ENCODE data around the gene ITLN2. TPM values are rescaled to one million over a fixed set of nuclear protein-coding genes. Genes with fewer than 3 reads are reported as not detected.

ITLN2 gene
- total and polyA plus RNA-seq, 9 of the 15 experiments (the other 6 are each of a cell fraction or from before 2014, with no cell fraction given): not detected

GRCh38 chr1:160911441-160911840, 43.2 kb downstream of the ITLN2 start (continued):
- TF ChIP-seq NR2C1 (IDR thresholded peaks at IDR 0.05): no peak
- peak; percentile 27; the same call in 1 of the 2 replicates for TF ChIP-seq NR2C1 (tag; IDR thresholded peaks at IDR 0.05)

DNA sequence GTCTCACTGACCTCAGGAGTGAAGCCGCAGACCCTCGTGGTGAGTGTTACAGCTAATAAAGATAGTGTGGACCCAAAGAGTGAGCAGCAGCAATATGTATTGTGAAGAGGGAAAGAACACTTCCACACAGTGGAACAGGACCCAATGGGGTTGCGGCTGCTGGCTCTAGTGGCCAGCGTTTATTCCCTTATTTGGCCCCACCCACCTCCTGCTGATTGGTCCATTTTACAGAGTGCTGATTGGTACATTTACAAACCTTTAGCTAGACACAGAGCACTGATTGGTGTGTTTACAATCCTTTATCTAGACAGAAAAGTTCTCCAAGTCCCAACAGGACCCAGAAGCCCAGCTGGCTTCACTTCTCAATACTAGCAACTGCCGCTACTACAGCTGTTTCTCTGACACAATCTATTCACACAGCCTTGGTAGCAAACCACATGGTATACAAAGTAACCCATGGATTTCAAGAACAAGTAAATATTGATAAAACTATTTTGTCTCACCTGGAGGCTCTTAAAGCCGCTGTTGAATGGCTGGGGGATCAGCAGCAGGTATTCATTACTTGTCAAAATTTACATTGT, 44.3 kb downstream of the ITLN2 start:
- peak; percentile 13 for TF ChIP-seq RBM25 (IDR thresholded peaks at IDR 0.05; ENCODE audit: low read depth, low read length, severe bottlenecking)
- peak; percentile 79 for TF ChIP-seq NFYB (IDR thresholded peaks at IDR 0.05; ENCODE audit: extremely low read depth, insufficient read length)
- no peak for TF ChIP-seq PTBP1 (IDR thresholded peaks at IDR 0.05; ENCODE audit: low read depth, low read length)
- H3K36me3 ChIP-seq (ENCODE audit: control insufficient read depth, insufficient read depth, low read length): no peaks in the 10 kb centered on the region
- H3K27ac ChIP-seq (ENCODE audit: extremely low read depth, low read depth, low read length): no peak overlapping the region
- H3K9me3 ChIP-seq (replicated peaks; ENCODE audit: control insufficient read depth, insufficient read depth, low read depth, low read length): peaks cover 4% of the 10 kb centered on the region; the same call in 1 of the 2 replicates
- 13% methylated on average over 6 of the region's 6 CpGs for WGBS (ENCODE audit: insufficient coverage, low coverage, missing lambda C conversion rate)
- H3K79me2 ChIP-seq (ENCODE audit: control insufficient read depth, insufficient read depth, low read length): no peaks in the 10 kb centered on the region
- H3K27me3 ChIP-seq (ENCODE audit: control insufficient read depth in 2 of 2, insufficient read depth in 2 of 2, low read length in 2 of 2): peaks cover 9 to 30% of the 10 kb centered on the region in 2 experiments; a peak in 3 of 5 replicates
- H3K4me3 ChIP-seq: no peak overlapping the region
- no TSS peak for BruUV-seq (replicated peaks)
- ChIA-PET POLR2A (no interaction called here), CTCF (ENCODE audit: low intra/inter-chr PET ratio) (no interaction called here)
- intact Hi-C loops (cut with micrococcal nuclease): no loop called here
- no peaks in the 10 kb centered on the region for H4K20me1 ChIP-seq (replicated peaks; ENCODE audit: control insufficient read depth, insufficient read depth, low read length)
- no peak overlapping the region for H3K4me2 ChIP-seq (ENCODE audit: insufficient read depth, low read length)
- FAIRE-seq (no peak), DNase-seq (ENCODE audit: extremely low read depth in 1 of 4, low spot score in 3 of 4) (no peak), ATAC-seq (no peak)
- in situ Hi-C loops (cut with MboI): no loop called here
- H2AFZ ChIP-seq (ENCODE audit: low read depth, low read length): no peak overlapping the region
- H3K9ac ChIP-seq (ENCODE audit: insufficient read depth in 1 of 2, low read depth in 2 of 2, low read length in 2 of 2): no peak overlapping the region
- H3K9me1 ChIP-seq (ENCODE audit: control insufficient read depth, insufficient read depth, low read length): no peaks in the 10 kb centered on the region
- H3K4me1 ChIP-seq (replicated peaks in 1 of 2; ENCODE audit: control insufficient read depth in 2 of 2, insufficient read depth in 2 of 2, low read length in 2 of 2): peaks cover 0 to 6% of the 10 kb centered on the region in 2 experiments; a peak in 2 of 5 replicates
